Motor neuron (in vitro differentiated cells): ENCODE results near the gene METTL2A. TPM values are rescaled to one million over a fixed set of nuclear protein-coding genes. Genes with fewer than 3 reads are reported as not detected.
"Not testable (repeated sequence)": the region's sequence is repeated elsewhere in the genome, so short reads cannot be mapped to it uniquely, and the experiment has no call there.

Experiments
- ATAC-seq, 8 experiments: fragments of 200-7000 bp; cut with Tn5 transposase; replicated peaks in 6 of 8; 2 replicates each; pipeline ENCODE4 v1.8.0; 2021; ENCODE audit warnings: mild to moderate bottlenecking in 8 of 8, moderate library complexity in 8 of 8
- H3K27ac ChIP-seq, 2 donors: fragments of 250-450 bp; sonication (Bioruptor Pico); 2 replicates each; pipeline ENCODE4 v1.9.0; 2021; ENCODE audit warnings: antibody characterized with exemption in 2 of 2, mild to moderate bottlenecking in 2 of 2, moderate library complexity in 1 of 2
- H3K4me1 ChIP-seq, 2 donors: fragments of 250-450 bp; sonication (Bioruptor Pico); replicated peaks in 1 of 2; 2 replicates each; pipeline ENCODE4 v1.6.1; 2021; ENCODE audit warnings: antibody characterized with exemption in 2 of 2, mild to moderate bottlenecking in 2 of 2, moderate library complexity in 1 of 2
- H3K4me3 ChIP-seq, 5 donors: fragments of 250-450 bp; sonication (Bioruptor Pico); 2 replicates each; pipeline ENCODE4 v1.9.0; 2021; ENCODE audit warnings: antibody characterized with exemption in 5 of 5, mild to moderate bottlenecking in 5 of 5, moderate library complexity in 4 of 5
- WGBS, 10 experiments: fragments of 450-650 bp; shearing (Covaris generic); methylation state at CpG; one replicate each; pipeline ENCODE4 v1.0.0; 2022; 5-methylcytosine and 5-hydroxymethylcytosine counted together
- in situ Hi-C, 9 experiments: fragments of 400-800 bp; cut with MboI; loops; one replicate each; pipeline ENCODE4 v1.15.0; 2021; ENCODE audit warnings: low sequenced_read_pairs in 9 of 9, low pct_unique_long_range_greater_than_20kb in 2 of 9; ENCODE audit not compliant: unreplicated experiment in 9 of 9
- total RNA-seq, 8 experiments: library from RNA; unstranded; fragments of 300-600 nt; gene quantifications; 2 replicates each; pipeline versions ENCODE4 v1.2.3 to v1.2.4, GENCODE V29; 2022

The METTL2A gene
- total RNA-seq: 10 to 100 TPM; 21.9 to 42.3 (median 25.4) TPM

GRCh38 chr17:62423647-62424461 is at the start of gene METTL2A:
TSS of gene METTL2A (plus strand) at chr17:62423897. CDS start at chr17:62423903, 6 bp downstream.
- H3K4me1 ChIP-seq, in situ Hi-C loops: not testable (repeated sequence)
- peak; percentile 87 to 98 (median 95) for ATAC-seq
- WGBS, 10 experiments: 0% methylated on average over 1 to 5 of the region's 58 CpGs; no CpG with 5 or more reads in 6 of the 10 experiments
- Histone ChIP-seq H3K27ac (peak within 1 kb of the TSS; percentile 60 to 81), H3K4me3 (peak within 1 kb of the TSS; percentile 61 to 88 (median 75))

GRCh38 chr17:62380253-62380652 is 43.4 kb upstream of the METTL2A start, which contains the start of gene EFCAB3:
TSS of gene EFCAB3 (plus strand) at chr17:62380553. CDS start at chr17:62382980, 2,427 bp downstream.
- 26 to 100% (median 75%) methylated on average over 1 to 3 of the region's 3 CpGs; no CpG with 5 or more reads in 3 of the 10 experiments for WGBS, 10 experiments
- Histone ChIP-seq H3K4me1 (no peaks in the 10 kb centered on the region), H3K27ac (no peak within 1 kb of the TSS), H3K4me3 (no peak within 1 kb of the TSS)
- ATAC-seq: no peak
- in situ Hi-C loops: no loop called here

GRCh38 chr17:62381561-62381960 is 42.1 kb upstream of the METTL2A start:
- ATAC-seq: no peak
- Histone ChIP-seq H3K4me3 (no peak overlapping the region), H3K27ac (no peak overlapping the region), H3K4me1 (no peaks in the 10 kb centered on the region)
- in situ Hi-C loops: no loop called here
- WGBS, 10 experiments: 52 to 100% (median 91%) methylated on average over 2 to 8 of the region's 18 CpGs; no CpG with 5 or more reads in 4 of the 10 experiments

GRCh38 chr17:62388856-62389255 is 34.8 kb upstream of the METTL2A start:
- 0 to 100% (median 0%) methylated on average over 1 of the region's 1 CpG; no CpG with 5 or more reads in 5 of the 10 experiments for WGBS, 10 experiments
- Histone ChIP-seq H3K4me3 (no peak overlapping the region), H3K27ac (no peak overlapping the region), H3K4me1 (no peaks in the 10 kb centered on the region)
- ATAC-seq: no peak
- in situ Hi-C loops: no loop called here

- ATAC-seq: no peak
- WGBS, 10 experiments: 0 to 60% (median 11%) methylated on average over 1 of the region's 1 CpG; no CpG with 5 or more reads in 7 of the 10 experiments
- Histone ChIP-seq H3K4me3 (no peak overlapping the region), H3K4me1 (no peaks in the 10 kb centered on the region), H3K27ac (no peak overlapping the region)
- in situ Hi-C loops: no loop called here
Measured at GRCh38 chr17:62392908-62393307, 30.8 kb upstream of the METTL2A start.

- Histone ChIP-seq H3K4me3 (no peak overlapping the region), H3K4me1 (no peaks in the 10 kb centered on the region), H3K27ac (no peak overlapping the region)
- 0 to 100% (median 56%) methylated on average over 1 of the region's 1 CpG; no CpG with 5 or more reads in 3 of the 10 experiments for WGBS, 10 experiments
- in situ Hi-C loops: no loop called here
- no peak for ATAC-seq
Measured at GRCh38 chr17:62398891-62399290, 24.8 kb upstream of the METTL2A start.

- in situ Hi-C loops: no loop called here
- no peak for ATAC-seq
- Histone ChIP-seq H3K27ac (no peak overlapping the region), H3K4me1 (no peaks in the 10 kb centered on the region), H3K4me3 (no peak overlapping the region)
- WGBS, 10 experiments: 33 to 86% (median 75%) methylated on average over 1 to 2 of the region's 2 CpGs; no CpG with 5 or more reads in 3 of the 10 experiments
Measured at GRCh38 chr17:62405451-62405850, 18.2 kb upstream of the METTL2A start.

- in situ Hi-C loops, H3K4me1 ChIP-seq, H3K4me3 ChIP-seq, H3K27ac ChIP-seq, ATAC-seq: not testable (repeated sequence)
- 0 to 100% (median 83%) methylated on average over 1 of the region's 1 CpG; no CpG with 5 or more reads in 3 of the 10 experiments for WGBS, 10 experiments
Measured at GRCh38 chr17:62413090-62413489, 10.6 kb upstream of the METTL2A start.

GRCh38 chr17:62426214-62426613 is 2.5 kb downstream of the METTL2A start:
- H3K4me1 ChIP-seq, H3K27ac ChIP-seq, H3K4me3 ChIP-seq, in situ Hi-C loops, ATAC-seq: not testable (repeated sequence)
- no CpG with 5 or more reads among the region's 2 CpGs for WGBS, 10 experiments

GRCh38 chr17:62435251-62435650 is 11.6 kb downstream of the METTL2A start:
- ATAC-seq, H3K27ac ChIP-seq, H3K4me1 ChIP-seq, H3K4me3 ChIP-seq, in situ Hi-C loops: not testable (repeated sequence)
- WGBS, 10 experiments: 100% methylated on average over 3 of the region's 4 CpGs; no CpG with 5 or more reads in 9 of the 10 experiments

GRCh38 chr17:62441181-62441580 is 17.5 kb downstream of the METTL2A start:
- WGBS, 10 experiments: 90 to 100% (median 100%) methylated on average over 1 to 3 of the region's 6 CpGs; no CpG with 5 or more reads in 3 of the 10 experiments
- ATAC-seq, in situ Hi-C loops, H3K27ac ChIP-seq, H3K4me3 ChIP-seq, H3K4me1 ChIP-seq: not testable (repeated sequence)

DNA sequence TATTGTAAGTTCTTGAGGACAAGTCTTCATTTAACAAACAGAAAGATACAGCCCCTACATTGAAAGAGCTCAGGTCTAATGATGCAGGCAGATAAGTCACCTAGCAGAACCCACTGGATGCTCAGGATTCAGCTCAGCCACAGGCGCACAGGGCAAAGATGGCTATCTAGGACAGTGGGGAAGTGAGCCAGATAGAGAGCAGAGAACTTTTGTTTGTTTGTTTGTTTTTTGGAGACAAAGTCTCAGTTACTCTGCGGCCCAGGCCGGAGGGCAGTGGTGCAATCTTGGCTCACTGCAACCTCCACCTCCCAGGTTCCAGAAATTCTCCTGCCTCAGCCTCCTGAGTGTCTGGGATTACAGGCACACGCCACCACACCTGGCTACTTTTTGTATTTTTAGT is 20.4 kb downstream of the METTL2A start:
- WGBS, 10 experiments: 90 to 100% (median 100%) methylated on average over 1 to 3 of the region's 4 CpGs; no CpG with 5 or more reads in 4 of the 10 experiments
- H3K27ac ChIP-seq: no peak overlapping the region
- no peak overlapping the region for H3K4me3 ChIP-seq
- no peaks in the 10 kb centered on the region for H3K4me1 ChIP-seq
- in situ Hi-C loops: no loop called here
- ATAC-seq: no peak

DNA sequence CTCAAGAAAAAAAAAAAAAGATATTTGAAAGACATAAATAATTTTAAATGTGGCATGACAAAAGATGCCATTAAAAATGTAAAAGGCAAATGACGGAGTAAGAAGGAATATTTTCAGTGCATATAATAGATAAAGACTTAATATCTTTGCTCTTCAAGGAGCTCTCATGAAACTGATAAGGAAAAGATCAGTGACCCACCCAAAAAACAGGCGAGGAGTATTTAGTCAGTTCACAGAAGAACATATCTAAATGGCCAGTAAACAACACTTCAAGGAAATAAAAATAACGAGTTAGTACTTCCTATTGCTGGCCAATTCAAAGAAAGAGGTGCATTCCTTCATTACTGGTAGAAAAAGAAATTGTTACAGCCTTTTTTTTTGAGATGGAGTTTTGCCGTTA is 22.1 kb downstream of the METTL2A start:
- in situ Hi-C loops, ATAC-seq: not testable (repeated sequence)
- 81 to 100% (median 100%) methylated on average over 2 to 4 of the region's 4 CpGs; no CpG with 5 or more reads in 1 of the 10 experiments for WGBS, 10 experiments

More for the DNA sequence above, 22.1 kb downstream of the METTL2A start:
- H3K4me3 ChIP-seq, H3K4me1 ChIP-seq, H3K27ac ChIP-seq: not testable (repeated sequence)
